Mammary epithelial cell (primary cell): Measurements from ENCODE around the gene CSNK2A2.

Source experiments
- CTCF ChIP-seq, 2 donors: IDR thresholded peaks in 1 of 2; conservative IDR thresholded peaks in 1 of 2; 2 replicates each; pipeline ENCODE4 v1.5.1; 2011 to 2012; ENCODE audit warnings: inconsistent platforms in 2 of 2, low read length in 2 of 2, mild to moderate bottlenecking in 2 of 2, control low read depth in 1 of 2, low read depth in 1 of 2; ENCODE audit not compliant: insufficient read depth in 1 of 2; ENCODE audit errors: extremely low read depth in 1 of 2
- EZH2 ChIP-seq: IDR thresholded peaks from 2 replicates; pipeline ENCODE4 v1.6.1; 2012; ENCODE audit warnings: low read length, inconsistent platforms, borderline replicate concordance

GRCh38 chr16:58194790-58195189 lies 3.1 kb downstream of the CSNK2A2 start:
- TF ChIP-seq EZH2 (no peak), CTCF (conservative IDR thresholded peaks at IDR 0.05 in 1 of 2, IDR thresholded peaks at IDR 0.05 in 1 of 2; ENCODE audit: extremely low read depth in 1 of 2, insufficient read depth in 1 of 2, low read depth in 1 of 2, low read length in 2 of 2) (no peak)
